Pancreas (tissue), 10 donors: Measurements from ENCODE around the gene TSHZ2. TPM values are rescaled to one million over a fixed set of nuclear protein-coding genes. Genes with fewer than 3 reads are reported as not detected.
"Not testable (repeated sequence)": the region's sequence is repeated elsewhere in the genome, so short reads cannot be mapped to it uniquely, and the experiment has no call there.

Experiments used
- ATAC-seq, 4 donors: fragments of 200-7000 bp; cut with Tn5 transposase; one replicate each; pipeline versions ENCODE4 v1.8.0 to v1.9.1; 2020; ENCODE audit warnings: mild to moderate bottlenecking in 4 of 4, moderate library complexity in 4 of 4
- DNase-seq, 6 donors: peaks; one replicate each; pipeline ENCODE4 v3.0.0-alpha.2; 2020
- FAIRE-seq: peaks from 2 replicates; lab custom pipeline; 2012; peaks lifted over from hg19 to GRCh38; lab: Jason Lieb, UNC
- H3K27ac ChIP-seq, 4 donors: fragments of 200-600 bp; sonication (generic); 1 replicate in 3 of 4; 2 replicates in 1 of 4; pipeline versions ENCODE4 v1.5.0 to v1.8.0; 2020
- H3K27me3 ChIP-seq, 4 donors: fragments of 200-600 bp; one replicate each; pipeline ENCODE4 v1.8.0; 2021
- H3K36me3 ChIP-seq, 3 donors: fragments of 200-600 bp; sonication (generic) in 1 of 3; one replicate each; pipeline versions ENCODE4 v1.5.0 to v1.8.0; 2020 to 2021
- H3K4me1 ChIP-seq, 3 donors: fragments of 200-600 bp; one replicate each; pipeline ENCODE4 v1.8.0; 2021
- H3K4me3 ChIP-seq, 4 donors: fragments of 200-600 bp; sonication (generic) in 2 of 4; one replicate each; pipeline versions ENCODE4 v1.5.0 to v1.8.0; 2020 to 2021
- H3K9me3 ChIP-seq, 4 donors: fragments of 200-600 bp; one replicate each; pipeline ENCODE4 v1.8.0; 2021
- CTCF ChIP-seq, 4 donors: fragments of 200-600 bp; sonication (generic) in 3 of 4; IDR thresholded peaks; one replicate each; pipeline versions ENCODE4 v1.5.0 to v1.8.0; 2021; ENCODE audit warnings: antibody characterized with exemption in 4 of 4
- WGBS, 2 donors: extraction: QIAGEN DNeasy Blood & Tissue Kit; methylation state at CpG; one replicate each; pipeline ENCODE4 v1.1.7; 2013; 5-methylcytosine and 5-hydroxymethylcytosine counted together
- intact Hi-C, 3 donors: fragments of 100-400 bp; cut with DNase I; formaldehyde crosslinking; loops; one replicate each; pipeline versions ENCODE4 v1.11.1 to v1.14.2; 2022
- polyA plus RNA-seq, 2 donors: library from polyadenylated mRNA; stranded (reverse); fragments of 200-250 nt; gene quantifications; one replicate each; pipeline ENCODE4 v1.2.3, GENCODE V29; 2013
- total RNA-seq, 6 donors: library from RNA; stranded (reverse); fragmentation: NEBNext Ultra II Directional in 4 of 6; extraction: Animal tissue kit (Norgen Biotek cat#: 25700) in 4 of 6; gene quantifications; one replicate each; pipeline versions ENCODE4 v1.2.1 to v1.2.4, GENCODE V29; 2021 to 2023
- donor health status: healthy with polysubstance abuse.
- donor health status: DM: no; HTN: no; CAD: no; lungs with moderate emphysema.
- donor health status: DM: no; HTN: no; CAD: no.
- donor health status: control.
- donor health status: control.
- donor health status: Bipolar disorder and iron deficiency.
- donor health status: DM: yes; HTN: yes; CAD: no.
- donor health status: DM: no; HTN: no; CAD: no.
- donor health status: DM: no; HTN: no; CAD: no.
- donor health status: DM: yes; HTN: yes; CAD: no.

Gene TSHZ2
- total and polyA plus RNA-seq, 8 donors = 2.2 to 23.5 (median 4.5) TPM

GRCh38 chr20:53529658-53530057, 557.5 kb downstream of the TSHZ2 start:
- no peak for ATAC-seq
- Histone ChIP-seq H3K4me1 (no peaks in the 10 kb centered on the region), H3K27ac (no peak overlapping the region), H3K9me3 (no peaks in the 10 kb centered on the region), H3K4me3 (no peak overlapping the region), H3K36me3 (no peaks in the 10 kb centered on the region), H3K27me3 (no peaks in the 10 kb centered on the region)
- no peak for DNase-seq
- WGBS, 2 donors = 69 to 78% methylated on average over 5 of the region's 5 CpGs
- FAIRE-seq = no peak
- no peak for TF ChIP-seq CTCF (IDR thresholded peaks at IDR 0.05)
- intact Hi-C loops = no loop called here

- no peak for DNase-seq
- no peak for ATAC-seq
- Histone ChIP-seq H3K36me3 (no peaks in the 10 kb centered on the region), H3K4me1 (no peaks in the 10 kb centered on the region), H3K27me3 (no peaks in the 10 kb centered on the region), H3K27ac (no peak overlapping the region), H3K9me3 (no peaks in the 10 kb centered on the region), H3K4me3 (no peak overlapping the region)
- intact Hi-C loops = no loop called here
- TF ChIP-seq CTCF (IDR thresholded peaks at IDR 0.05) = no peak
- no peak for FAIRE-seq
- 67 to 82% methylated on average over 2 of the region's 2 CpGs for WGBS, 2 donors
Observed at GRCh38 chr20:53530440-53530839, 558.3 kb downstream of the TSHZ2 start.

GRCh38 chr20:53532654-53533312, 560.6 kb downstream of the TSHZ2 start:
- H3K27me3 ChIP-seq, ATAC-seq, H3K27ac ChIP-seq, H3K36me3 ChIP-seq, DNase-seq, H3K4me3 ChIP-seq, intact Hi-C loops, H3K4me1 ChIP-seq, FAIRE-seq, H3K9me3 ChIP-seq: not testable (repeated sequence)
- WGBS, 2 donors = 84 to 87% methylated on average over 6 of the region's 6 CpGs

GRCh38 chr20:53533500-53533899, 561.3 kb downstream of the TSHZ2 start:
- no peak for FAIRE-seq
- WGBS, 2 donors = 88 to 92% methylated on average over 1 of the region's 1 CpG
- Histone ChIP-seq H3K36me3 (no peaks in the 10 kb centered on the region), H3K27ac (no peak overlapping the region), H3K27me3 (no peaks in the 10 kb centered on the region), H3K4me3 (no peak overlapping the region), H3K4me1 (no peaks in the 10 kb centered on the region), H3K9me3 (no peaks in the 10 kb centered on the region)
- intact Hi-C loops = no loop called here
- ATAC-seq = no peak
- TF ChIP-seq CTCF (IDR thresholded peaks at IDR 0.05) = no peak
- DNase-seq = no peak

GRCh38 chr20:53534037-53534436, 561.9 kb downstream of the TSHZ2 start:
- H3K4me3 ChIP-seq = no peak overlapping the region
- no peak for ATAC-seq

More at GRCh38 chr20:53534037-53534436, 561.9 kb downstream of the TSHZ2 start:
- H3K27me3 ChIP-seq = no peaks in the 10 kb centered on the region
- intact Hi-C loops = no loop called here
- 82 to 88% methylated on average over 7 of the region's 7 CpGs for WGBS, 2 donors
- H3K4me1 ChIP-seq = no peaks in the 10 kb centered on the region
- no peaks in the 10 kb centered on the region for H3K36me3 ChIP-seq
- no peak for DNase-seq
- no peaks in the 10 kb centered on the region for H3K9me3 ChIP-seq
- TF ChIP-seq CTCF (IDR thresholded peaks at IDR 0.05) = no peak
- no peak for FAIRE-seq
- no peak overlapping the region for H3K27ac ChIP-seq
